GM10266 (cell line): ENCODE data around the gene EMID1.
A peak's percentile ranks its signal among the peaks of the same experiment; 100 is the strongest.

ENCODE experiments used
- DNase-seq: peaks from one replicate; pipeline ENCODE4 v3.0.0; 2012; ENCODE audit errors: extremely low spot score
- TF ChIP-seq, protein P1 (sequence below): IDR thresholded peaks from 2 replicates; pipeline ENCODE4 v1.5.1; 2012; ENCODE audit warnings: mild to moderate bottlenecking, low read depth; ENCODE audit not compliant: control insufficient read depth, insufficient read depth; ENCODE audit errors: missing control alignments

The EMID1 gene

DNA sequence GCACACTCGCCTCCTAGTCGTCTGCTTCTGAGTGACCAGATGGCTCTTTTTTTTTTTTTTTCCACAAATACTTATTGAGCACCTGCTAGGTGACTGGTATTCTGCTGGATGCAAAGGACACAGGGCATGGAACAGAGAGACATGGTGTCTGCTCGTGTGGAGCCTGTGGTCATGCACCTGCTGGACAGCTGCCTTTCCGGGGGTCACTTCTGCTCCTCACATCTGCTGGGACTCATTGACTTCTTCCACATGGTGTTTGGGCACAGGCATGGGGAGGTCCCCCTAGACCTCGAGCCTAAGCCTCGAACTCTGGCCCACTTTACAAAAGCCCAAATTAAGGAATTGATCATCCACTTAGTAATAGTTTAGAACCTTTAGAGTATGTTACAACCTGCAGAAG is 39.5 kb upstream of the EMID1 start:
- TF ChIP-seq, protein P1, sequence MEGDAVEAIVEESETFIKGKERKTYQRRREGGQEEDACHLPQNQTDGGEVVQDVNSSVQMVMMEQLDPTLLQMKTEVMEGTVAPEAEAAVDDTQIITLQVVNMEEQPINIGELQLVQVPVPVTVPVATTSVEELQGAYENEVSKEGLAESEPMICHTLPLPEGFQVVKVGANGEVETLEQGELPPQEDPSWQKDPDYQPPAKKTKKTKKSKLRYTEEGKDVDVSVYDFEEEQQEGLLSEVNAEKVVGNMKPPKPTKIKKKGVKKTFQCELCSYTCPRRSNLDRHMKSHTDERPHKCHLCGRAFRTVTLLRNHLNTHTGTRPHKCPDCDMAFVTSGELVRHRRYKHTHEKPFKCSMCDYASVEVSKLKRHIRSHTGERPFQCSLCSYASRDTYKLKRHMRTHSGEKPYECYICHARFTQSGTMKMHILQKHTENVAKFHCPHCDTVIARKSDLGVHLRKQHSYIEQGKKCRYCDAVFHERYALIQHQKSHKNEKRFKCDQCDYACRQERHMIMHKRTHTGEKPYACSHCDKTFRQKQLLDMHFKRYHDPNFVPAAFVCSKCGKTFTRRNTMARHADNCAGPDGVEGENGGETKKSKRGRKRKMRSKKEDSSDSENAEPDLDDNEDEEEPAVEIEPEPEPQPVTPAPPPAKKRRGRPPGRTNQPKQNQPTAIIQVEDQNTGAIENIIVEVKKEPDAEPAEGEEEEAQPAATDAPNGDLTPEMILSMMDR = no peak
- DNase-seq = no peak

DNA sequence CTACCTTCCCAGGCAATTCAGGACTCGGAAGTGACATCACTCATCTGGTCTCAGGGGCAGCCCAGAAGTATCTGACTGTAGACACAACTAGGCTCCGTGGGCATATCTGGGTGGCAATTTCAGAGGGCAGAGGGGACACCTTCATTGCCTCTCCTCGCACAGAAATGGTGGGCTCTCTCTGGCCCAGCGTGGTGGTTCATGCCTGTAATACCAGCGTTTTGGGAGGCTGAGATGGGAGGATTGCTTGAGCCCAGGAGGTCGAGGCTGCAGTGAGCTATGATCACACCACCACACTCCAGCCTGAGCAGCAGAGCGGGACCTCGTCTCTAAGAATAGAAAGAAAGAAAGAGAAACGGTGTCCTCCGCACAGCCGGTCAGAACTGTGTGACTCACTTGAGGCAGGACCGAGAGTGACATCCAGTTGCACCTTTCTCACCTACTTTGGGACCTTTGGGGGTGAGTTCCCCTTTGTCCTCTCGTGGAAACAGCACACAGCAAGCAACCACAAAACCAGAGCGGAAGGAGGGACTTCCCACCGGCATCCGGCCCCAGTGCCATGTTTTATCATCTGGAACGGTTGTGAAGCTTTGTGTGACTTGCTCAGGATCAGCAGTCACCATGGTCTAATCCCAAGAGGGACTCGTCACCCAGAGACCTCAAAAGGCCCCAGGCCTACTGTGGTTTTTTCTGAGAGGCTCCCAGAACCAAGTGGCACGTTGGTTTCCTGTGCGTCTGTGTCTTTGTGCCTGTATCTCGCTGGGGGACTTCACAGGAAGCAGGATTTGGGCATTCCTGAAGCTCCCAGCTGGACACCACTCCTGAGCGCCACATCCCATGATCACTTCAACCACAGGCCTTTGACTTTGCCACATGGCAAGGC is 38.4 kb upstream of the EMID1 start:
- TF ChIP-seq, protein P1 = no peak
- DNase-seq = peak; percentile 87

DNA sequence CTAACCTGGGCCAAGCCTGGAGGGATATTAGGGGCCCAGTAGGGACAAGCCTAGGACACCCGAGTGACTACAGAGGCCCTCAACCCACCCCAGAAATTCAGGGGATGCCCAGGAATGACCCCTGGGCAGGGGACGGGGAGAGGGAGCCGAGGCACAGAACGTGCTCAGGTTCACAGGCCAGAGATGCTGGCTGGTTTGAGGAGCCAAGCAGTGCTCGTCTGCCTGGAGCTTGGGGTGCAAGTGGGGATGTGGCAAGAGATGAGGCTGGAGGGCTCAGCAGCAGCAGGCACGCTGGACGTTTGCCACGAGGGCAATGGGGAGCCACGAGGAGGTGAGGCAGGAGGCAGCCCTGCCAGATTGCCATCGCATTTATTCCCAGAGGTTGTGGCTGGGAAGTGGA is 34.0 kb upstream of the EMID1 start:
- TF ChIP-seq, protein P1 = no peak
- DNase-seq = no peak

DNA sequence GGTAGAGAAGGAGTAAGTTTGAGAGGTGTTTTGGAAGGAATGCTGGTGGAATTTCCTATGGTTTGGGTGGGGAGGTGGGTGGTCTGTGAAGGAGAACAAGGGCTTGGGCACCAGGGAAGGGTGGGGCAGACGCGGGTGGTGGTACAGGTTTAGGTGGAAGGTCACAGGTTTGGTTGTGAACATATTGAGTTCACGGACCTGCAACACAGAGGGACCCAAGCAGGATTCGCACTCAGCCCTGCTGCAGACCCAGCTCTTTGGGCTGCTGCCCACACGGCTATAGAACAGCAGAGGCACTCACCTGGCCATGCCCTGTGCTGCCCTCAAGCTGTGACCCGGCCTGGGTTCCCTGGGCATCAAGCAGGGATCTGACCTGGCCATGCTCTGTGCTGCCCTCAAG is 33.5 kb upstream of the EMID1 start:
- DNase-seq = no peak
- TF ChIP-seq, protein P1 = no peak

DNA sequence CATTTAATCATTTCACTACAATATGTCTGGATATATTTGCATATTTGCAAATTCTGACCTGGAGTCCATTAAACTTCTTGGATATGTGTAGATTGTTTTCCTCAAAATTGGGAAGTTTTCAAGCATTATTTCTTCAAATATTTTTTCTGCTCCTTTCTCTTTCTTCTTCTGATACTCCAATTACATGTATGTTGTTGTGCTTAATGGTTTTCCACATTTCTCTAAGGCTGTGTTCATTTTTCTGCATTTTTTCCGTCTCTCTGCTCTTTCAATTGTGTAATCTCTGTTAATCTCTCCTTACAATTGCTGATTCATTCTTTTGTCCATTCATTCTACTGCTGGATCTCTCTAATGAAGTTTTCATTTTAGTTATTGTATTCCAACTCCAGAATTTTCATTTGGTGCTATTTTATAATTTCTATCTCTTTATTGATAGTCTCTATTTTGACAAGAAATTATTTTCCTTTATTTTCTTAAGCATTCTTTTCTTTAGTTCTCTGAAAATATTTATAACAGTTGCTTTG is 30.3 kb upstream of the EMID1 start:
- no peak for DNase-seq
- TF ChIP-seq, protein P1 = no peak

DNA sequence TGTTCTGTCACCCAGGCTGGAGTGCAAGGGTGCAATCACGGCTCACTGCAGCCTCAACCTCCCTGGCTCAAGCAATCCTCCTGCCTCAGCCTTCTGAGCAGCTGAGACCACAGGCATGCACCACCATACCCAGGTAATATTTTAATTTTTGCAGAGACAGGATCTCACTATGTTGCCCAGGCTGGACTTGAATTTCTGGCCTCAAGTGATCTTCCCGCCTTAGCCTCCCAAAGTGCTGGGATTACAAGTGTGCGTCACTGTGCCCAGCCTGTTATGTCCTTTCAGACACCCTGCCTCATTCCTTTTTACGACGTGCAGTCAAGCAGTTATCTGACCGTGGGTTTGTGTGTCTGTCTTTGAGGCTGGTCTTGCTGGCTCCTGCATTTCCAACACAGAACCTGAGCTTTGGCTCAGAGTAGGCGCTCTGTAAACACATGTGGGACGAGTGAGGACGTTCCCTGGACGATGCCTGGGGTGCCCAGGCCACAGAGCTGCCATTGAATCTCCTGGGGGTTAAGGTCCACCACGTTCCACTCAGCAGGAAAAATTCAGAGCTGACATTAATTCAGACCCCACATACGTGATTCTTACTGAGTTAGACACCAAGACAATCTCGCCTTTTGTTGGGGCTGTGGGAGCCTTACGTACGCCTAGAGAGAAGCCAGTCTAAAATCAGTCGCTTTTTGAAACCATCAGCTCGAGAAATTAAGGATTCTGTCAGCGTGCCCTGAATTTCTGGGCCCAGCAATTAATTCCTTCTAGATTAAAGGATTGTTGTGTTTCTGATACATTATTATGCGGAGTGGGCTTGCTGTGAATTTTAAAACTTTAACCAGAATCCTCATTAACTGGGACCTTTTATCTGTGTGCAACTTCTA is 21.5 kb upstream of the EMID1 start:
- no peak for DNase-seq
- TF ChIP-seq, protein P1 = no peak
